ENCODE measurements around the gene MED6. TPM values are rescaled to one million over a fixed set of nuclear protein-coding genes. Genes with fewer than 3 reads are reported as not detected.

MED6 gene
- total RNA-seq, 1 experiment from 2014 or later = 55.3 TPM

DNA sequence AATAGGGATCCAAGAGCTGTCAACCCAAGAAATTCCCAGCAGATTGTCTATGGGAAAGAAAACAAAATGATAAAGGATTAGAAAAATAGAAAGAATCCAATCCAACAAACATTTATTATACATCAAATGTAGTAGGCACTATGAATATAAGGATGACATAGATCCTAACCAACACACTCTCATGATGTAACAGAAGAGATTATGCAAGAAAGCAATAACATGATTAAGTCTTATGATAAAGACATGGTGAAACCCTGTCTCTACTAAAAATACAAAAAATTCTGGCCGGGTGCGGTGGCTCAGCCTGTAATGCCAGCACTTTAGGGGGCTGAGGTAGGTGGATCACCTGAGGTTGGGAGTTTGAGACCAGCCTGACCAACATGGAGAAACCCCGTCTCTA is 2.7 kb downstream of the MED6 start:
- Histone ChIP-seq H3K23ac (ENCODE audit: insufficient read length, low read depth, low read length) (no peak overlapping the region), H3K27ac (ENCODE audit: insufficient read length, low read depth, low read length) (no peak overlapping the region), H4K20me1 (ENCODE audit: control insufficient read depth, insufficient read depth, insufficient read length) (no peaks in the 10 kb centered on the region), H3K4me2 (ENCODE audit: insufficient read depth, insufficient read length, low read length) (no peak overlapping the region), H3K4ac (ENCODE audit: low read depth, low read length) (no peak overlapping the region), H2BK120ac (ENCODE audit: low read depth, low read length, poor library complexity, severe bottlenecking) (no peak overlapping the region), H3K4me1 (ENCODE audit: insufficient read depth, low read length) (no peaks in the 10 kb centered on the region; the same call in 1 of the 2 replicates), H2AFZ (ENCODE audit: low read length) (no peak overlapping the region), H3K14ac (ENCODE audit: insufficient read depth, low read length) (no peak overlapping the region), H3K9ac (ENCODE audit: extremely low read depth, insufficient read length, low read length) (no peak overlapping the region), H4K91ac (ENCODE audit: insufficient read length, low read depth, low read length) (no peak overlapping the region), H3K79me1 (ENCODE audit: insufficient read depth, low read depth, low read length, poor library complexity, severe bottlenecking) (peaks cover 16% of the 10 kb centered on the region), H3K23me2 (ENCODE audit: insufficient read length, low read depth, low read length, poor library complexity, severe bottlenecking) (peaks cover 8% of the 10 kb centered on the region), H3K56ac (ENCODE audit: insufficient read length, low read depth, low read length) (no peak overlapping the region), H3K79me2 (ENCODE audit: insufficient read depth, low read length) (peaks cover 22% of the 10 kb centered on the region), H3T11ph (ENCODE audit: low read length) (no peak overlapping the region), H3K18ac (ENCODE audit: insufficient read length, low read depth, low read length) (no peak overlapping the region), H3K9me3 (ENCODE audit: control insufficient read depth, low read depth, low read length) (no peaks in the 10 kb centered on the region), H4K8ac (replicated peaks; ENCODE audit: insufficient read length, low read depth, low read length) (no peak overlapping the region), H2BK5ac (ENCODE audit: insufficient read length, low read length) (no peak overlapping the region), H2BK20ac (ENCODE audit: low read depth, low read length, poor library complexity, severe bottlenecking) (no peak overlapping the region), H2BK12ac (ENCODE audit: insufficient read length, low read depth, low read length) (no peak overlapping the region), H3K27me3 (ENCODE audit: insufficient read depth, low read length) (no peaks in the 10 kb centered on the region), H2AK5ac (ENCODE audit: insufficient read length, low read length) (no peak overlapping the region), H2BK15ac (ENCODE audit: low read depth, low read length) (no peak overlapping the region), H4K5ac (ENCODE audit: insufficient read length, low read depth, low read length) (no peak overlapping the region)
- Mint-ChIP-seq H3K9me3 (no peaks in the 10 kb centered on the region), H3K36me3 (ENCODE audit: insufficient read depth in 1 of 3, low read depth in 3 of 3) (peaks cover 14 to 38% (median 32%) of the 10 kb centered on the region in 3 experiments; a peak in 6 of 7 replicates), H3K4me1 (peaks cover 17 to 21% of the 10 kb centered on the region in 2 experiments), H3K27me3 (ENCODE audit: low read depth) (no peaks in the 10 kb centered on the region), H3K27ac (no peak overlapping the region), H3K4me3 (no peak overlapping the region)
- no peak for DNase-seq
- no peak for TF ChIP-seq CTCF (conservative IDR thresholded peaks at IDR 0.05)
- no CpG with 5 or more reads among the region's 3 CpGs for WGBS (ENCODE audit: extremely low coverage, insufficient read length, low lambda C conversion rate)
